ENCODE results near the gene SLC37A1.

The SLC37A1 gene

DNA sequence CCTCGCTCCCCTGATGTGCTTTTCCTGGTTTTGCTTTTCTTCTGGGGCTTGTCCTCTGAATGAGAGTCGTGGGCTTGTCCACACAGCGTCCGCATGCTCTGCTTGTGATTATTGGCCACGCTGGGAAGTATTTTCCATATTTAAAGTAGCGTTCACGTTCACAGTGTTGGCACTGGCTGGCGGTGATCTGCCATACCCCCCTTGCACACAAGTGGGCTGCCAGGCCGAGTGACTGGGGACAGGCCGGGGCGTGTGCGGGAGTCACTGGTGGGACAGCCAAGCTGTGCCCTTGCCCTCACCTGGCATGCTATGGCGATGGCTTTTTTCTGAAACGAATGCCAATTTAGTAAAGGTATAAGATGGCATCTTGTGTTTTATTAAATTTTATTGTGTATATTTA lies 32.8 kb downstream of the SLC37A1 start:
- ATAC-seq: no peak

DNA sequence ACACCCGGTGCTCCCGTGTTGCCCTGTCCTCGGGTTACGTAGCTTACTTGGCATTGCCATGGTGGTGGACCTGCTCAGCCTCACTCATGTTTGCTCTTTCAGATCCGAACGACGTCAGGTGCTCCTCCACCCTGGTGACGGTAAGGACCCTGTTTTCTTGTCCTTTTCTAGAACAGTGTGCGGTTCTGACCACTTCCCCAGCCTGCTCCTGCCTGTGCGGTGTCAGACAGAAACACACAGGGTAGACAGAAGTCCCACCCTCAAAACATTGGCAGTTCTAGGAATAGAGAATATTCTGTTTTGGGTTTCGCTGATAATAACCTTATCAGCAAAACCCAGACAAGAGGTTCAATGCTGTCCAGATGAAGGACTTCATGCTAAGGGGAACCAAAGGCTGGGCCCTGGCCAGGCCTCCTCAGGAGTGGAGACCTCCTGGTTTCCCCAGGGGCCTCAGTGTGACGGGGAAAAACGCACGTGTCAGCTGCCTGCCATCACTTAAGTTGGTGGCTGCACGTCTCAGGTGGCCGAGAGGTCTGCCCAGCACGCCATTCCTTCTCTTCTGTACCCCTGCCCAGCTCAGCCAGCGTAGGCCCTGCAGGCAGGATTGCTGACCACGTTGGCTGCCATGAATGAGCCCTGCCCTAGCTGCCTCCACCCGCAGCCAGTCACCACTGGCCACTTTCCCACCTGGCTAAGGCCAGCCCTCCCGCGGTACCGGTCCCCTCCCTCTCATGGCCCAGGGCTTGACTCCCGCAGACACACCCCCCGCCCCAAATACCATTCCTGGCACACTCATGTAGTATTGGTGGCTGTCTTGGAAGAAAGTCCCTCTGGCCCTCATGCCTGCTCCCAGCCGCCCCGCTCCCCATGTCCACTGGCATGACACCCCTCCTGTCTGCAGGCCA lies 33.6 kb downstream of the SLC37A1 start:
- ATAC-seq: no peak

DNA sequence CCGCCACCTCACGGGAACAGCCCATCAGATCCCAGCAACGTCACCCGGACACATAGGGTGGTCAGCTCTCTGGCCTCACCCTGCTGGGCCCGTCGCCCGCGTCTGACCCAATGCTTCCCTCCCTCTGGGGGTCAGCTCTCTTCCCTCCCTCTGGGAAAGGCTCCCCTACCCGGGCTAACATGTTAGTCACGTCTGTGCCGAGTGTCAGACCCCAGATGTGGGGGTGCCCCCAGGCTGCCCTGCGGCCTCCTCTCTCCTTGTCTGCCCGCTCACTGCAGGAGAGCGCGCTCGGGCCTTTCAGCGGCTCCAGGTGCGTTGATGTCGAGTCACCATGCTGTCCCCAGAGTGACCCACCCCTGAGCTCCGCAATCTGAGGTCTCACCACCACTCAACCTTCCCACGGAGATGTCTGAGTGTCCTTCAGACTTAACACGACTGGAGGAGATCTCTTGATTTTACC lies 34.3 kb downstream of the SLC37A1 start:
- ATAC-seq: no peak

DNA sequence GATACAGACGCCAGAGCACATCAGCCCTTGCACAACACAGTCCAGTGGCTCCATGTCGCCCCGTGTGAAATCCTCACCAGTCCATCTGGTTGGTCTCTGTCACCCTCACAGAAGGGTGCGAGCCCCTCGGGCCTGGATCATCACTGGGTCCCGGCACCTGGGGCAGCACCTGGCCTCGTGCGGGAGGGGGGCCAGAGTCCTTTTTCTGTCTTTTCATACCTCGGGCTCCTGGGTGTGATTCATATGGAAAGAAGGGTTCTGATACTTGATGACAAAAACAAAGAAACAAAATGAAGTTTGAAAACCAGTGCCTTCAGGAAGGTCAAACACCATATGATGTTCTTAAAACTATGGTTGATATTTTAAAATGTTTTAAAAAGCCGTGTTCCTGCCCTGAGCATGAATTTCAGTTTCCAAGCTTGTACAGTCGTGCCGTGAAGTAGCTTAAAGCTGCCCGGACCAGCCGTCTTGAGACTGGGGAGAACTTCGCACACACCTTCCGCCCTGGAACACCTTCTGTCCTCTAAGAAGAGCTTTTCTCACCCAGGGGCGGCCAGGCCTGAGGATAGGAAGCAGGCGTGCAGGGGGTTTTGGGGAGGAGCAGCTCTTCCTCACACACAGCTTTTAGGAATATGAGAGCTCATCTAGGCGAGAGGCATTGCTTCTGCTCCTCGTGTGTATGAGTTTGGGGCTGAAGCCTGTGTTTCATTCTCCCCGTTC lies 35.2 kb downstream of the SLC37A1 start:
- ATAC-seq: no peak

DNA sequence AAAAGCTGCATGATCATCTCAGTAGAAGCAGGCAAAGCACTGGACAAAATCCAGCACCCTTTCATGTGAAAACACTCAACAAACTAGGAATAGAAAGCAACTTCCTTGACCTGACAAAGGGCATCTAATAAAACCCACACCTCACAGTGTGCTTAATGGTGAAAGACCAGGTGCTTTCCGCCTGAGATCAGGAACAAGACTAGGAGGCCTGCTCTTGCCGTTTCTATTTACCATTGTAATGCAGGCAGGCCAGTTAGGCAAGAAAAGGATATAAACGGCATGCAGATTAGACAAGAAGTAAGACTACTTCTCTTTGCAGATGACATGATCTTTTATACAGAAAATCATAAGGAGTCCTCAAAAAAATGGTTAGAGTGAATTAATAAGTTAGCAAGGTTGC lies 37.2 kb downstream of the SLC37A1 start:
- ATAC-seq: no peak

DNA sequence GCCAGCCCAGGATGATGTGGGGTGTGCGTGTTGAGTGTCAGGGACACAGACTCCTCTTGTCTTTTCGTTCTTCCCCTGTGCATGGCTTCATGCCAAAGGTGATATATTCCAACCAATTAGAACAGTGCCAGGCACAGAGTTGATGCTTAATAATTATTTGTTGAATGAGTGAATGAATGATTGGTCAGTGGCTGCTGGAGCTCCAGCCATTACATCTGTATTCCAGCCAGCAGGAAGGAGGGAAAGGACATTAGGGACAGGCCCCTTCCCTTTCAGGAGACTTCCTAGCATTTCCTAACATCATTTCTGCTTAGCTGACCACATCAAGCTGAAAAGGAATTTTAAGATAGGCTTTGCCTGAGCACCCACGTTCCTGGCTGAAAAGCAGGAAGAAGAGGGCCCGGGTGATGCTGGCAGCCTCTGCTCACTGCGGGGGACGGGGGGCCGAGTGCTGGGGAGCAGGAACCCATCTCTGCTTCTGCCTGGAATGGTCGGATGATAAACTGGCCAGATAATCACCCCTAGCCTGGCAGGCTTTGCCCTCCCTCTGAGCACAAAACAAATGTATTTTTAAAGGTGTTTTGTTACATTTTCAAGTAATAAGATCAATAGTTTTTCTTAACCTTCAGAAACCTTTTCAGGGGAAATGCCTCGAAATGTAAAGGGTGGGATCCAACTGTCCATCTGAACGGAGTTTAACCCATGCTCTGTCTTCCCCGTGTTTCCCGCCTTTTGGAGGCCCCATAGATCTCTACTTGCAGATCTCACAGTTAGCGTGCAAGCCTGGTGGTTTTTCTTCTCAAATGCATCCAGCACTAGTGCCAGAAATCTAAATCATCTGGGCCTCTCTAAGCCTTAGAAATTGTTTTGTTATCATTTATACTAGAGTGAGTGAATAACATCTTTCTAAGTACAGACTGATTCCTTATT lies 39.0 kb downstream of the SLC37A1 start:
- no peak for ATAC-seq

DNA sequence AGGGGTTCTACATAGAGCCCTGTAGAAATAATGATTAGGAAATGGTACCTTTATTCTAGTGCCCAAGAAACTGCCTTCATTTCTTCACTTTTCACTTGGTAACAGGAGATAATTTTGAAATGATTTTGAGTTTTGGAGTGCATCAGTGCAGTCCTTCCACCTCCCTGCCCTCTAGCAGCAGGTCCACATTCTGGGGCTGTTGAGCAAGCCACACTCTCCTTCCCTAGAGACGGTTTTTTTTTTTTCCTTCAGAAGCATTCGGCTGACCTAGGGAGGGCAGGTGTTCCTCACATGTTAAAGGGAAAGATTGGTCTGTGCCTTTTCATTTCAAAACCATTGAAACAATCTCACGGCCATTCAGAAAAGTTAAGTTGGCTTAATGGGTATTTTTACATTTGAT lies 39.8 kb downstream of the SLC37A1 start:
- ATAC-seq: no peak

DNA sequence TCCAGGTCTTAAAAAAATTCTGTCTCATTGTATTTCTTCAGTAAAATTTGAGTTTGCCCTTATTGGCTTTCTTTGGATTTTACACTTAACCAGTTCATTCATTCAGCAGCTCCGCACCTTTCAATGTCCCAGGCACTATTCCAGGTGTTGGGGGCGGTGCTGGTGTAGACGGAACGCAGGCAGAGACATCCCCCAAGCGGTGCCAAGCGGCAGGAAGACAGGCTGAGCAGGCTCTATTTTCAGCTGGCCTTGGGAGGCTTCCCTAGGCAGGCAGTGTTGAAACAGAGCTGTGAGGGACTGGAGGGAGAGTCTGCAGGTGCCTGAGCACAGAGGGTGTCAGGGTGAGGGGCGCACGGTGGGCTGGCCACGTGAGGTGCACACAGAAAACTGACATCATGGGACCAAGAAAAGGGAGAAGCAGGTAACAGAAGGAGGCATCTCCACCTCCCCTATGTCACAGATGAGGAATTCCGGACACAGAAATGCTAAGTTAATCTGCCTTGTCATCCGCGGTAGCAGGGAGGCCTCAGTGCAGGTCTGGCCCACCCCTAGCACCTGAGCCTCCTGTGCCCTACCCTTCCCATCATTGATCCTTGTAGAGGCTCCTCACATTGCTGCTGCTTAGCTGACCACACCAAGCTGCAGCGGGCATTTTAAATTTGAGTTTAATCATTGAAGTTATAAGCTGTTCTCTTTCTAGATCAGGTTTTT lies 40.8 kb downstream of the SLC37A1 start:
- no peak for ATAC-seq

DNA sequence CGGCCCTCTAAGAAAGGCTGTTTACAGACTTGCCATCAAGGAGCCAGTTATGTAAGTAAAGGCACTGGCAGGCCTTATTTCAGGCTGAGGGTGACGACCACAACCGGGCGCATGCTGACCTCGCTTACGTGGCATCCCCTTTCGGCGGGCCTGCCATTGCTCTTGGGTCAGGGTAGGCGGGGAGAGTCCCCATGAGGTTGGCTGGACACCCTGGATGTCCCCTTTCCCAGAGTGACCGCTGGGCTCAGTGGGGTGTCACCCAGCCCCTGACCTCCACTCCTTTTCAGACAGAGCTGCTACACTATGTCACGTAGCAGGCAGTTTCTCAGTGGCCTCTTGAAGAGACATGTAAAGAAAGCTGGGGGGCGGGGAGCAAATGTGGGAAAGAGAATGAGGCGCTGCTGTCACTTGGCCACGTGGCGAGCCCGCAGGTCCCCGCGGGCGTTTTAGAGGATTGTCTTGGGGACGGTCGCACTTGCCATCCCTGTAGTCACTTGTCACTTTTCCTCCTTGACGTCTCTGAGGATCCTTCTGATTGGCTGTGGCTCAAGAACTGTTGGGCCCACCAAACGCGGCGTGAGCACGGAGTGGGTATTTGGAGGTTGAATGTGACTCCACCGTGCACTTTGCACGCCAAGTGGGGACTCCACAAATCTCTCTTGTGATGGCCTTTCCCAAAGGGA lies 42.2 kb downstream of the SLC37A1 start:
- ATAC-seq: no peak

DNA sequence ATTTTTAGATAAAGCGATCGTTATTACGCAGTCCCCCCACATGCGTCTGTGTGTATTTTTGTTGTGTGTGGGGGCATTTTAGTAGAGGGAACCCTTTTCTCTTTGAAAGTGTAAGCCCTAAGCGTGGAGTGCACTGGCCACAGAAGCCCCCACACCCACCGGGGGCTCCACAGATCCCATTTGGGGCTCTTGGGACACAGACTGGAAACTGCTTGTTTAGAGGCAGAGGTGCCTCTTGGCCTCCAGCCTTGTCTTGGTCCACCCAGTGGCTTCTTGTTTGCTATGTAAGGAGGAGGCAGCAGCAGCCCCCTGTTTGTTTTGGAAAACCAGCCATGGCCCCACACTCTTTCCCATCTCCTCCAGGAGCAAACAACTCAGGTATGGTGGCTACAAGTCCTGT lies 42.8 kb downstream of the SLC37A1 start:
- no peak for ATAC-seq

DNA sequence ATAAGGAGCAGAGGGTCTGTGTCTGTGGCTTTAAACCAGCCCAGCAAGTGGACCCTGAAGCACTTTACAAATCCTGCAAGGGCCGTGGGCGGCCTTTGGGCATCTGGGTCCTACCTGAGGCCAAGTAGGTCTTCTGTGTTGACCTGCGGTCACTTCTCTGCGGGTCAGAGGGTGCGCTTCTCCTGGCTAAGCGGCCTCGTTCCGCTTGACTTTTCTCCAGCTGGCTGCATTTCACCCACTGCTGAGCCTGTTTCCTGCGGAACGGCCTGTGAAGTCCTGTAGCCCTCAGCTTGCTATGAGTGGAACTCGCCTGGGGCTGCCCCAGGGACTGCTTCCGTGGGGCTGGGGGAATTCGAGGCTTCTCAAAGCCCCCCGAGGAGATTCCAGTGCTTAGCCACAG lies 43.3 kb downstream of the SLC37A1 start:
- ATAC-seq: no peak

DNA sequence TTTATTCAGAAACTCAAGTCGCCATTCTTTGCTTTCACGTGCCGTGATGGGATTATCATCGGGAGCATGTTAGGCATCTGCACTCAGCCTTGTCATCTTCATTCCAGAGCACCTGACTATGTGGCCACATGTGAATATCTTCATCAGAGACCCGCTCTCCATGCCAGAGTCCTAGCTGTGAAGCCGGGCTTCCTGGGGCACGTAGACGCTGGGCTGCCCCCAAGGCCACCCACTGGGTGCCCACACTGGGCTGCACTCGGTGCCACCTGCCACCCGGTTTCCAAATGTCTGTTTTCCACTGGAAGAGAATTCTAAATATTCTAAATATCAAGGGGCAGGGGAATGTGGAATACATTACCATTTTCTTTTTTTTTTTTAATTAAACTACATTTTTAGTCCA lies 43.8 kb downstream of the SLC37A1 start:
- ATAC-seq: no peak

DNA sequence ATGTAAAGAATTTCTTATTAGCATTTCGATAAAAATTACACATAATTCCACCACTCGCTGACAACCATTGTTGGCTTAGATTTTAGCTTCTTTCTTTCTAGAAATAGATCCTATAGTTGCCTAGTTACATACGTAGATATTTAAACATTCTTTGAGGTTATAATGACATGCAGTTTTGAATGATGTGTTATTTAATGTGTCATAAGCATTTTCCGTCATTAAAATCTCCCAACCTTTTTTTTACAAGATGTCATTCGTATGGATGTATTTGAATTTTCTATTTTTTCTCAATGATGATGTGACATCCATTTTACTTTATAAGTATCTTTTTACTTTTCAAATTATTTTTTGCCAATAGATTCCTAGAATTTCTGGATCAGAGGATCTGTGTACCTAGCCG lies 44.7 kb downstream of the SLC37A1 start:
- no peak for ATAC-seq

DNA sequence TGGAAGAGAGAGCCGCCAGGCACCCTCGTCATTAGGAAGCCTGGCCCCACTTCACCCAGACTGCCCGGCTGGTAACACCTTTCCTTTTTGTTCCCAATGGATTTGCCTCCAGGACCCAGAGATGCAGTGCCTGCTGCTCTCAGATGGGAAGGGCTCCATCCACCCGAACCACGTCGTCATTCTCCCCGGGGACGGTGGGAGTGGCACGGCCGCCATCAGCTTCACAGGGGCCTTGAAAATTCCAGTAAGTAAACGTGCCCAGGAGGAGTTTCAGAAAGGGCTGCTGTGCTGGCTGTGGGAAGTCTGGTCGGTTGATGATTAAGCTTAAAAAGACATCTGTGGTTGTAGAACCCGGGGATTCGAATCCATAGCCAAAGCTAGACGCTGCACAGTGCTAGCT lies 45.2 kb downstream of the SLC37A1 start:
- ATAC-seq: no peak

DNA sequence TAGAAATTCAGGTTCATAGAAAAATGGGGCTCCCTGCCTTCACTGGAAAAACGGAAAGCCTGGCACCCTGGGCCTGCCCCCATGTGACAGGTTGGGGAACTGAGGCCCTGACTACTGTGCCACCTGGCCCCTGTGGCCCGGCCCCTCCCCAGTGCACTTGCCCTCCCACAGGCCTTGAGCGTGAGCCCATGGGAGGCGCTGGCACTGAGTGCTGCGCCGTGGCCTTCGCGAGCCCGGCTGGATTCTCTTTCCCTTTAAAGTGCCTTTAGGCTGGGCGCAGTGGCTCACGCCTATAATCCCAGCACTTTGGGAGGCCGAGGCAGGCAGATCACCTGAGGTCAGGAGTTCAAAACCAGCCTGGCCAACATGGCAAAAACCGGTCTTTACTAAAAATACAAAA lies 45.7 kb downstream of the SLC37A1 start:
- ATAC-seq: no peak

DNA sequence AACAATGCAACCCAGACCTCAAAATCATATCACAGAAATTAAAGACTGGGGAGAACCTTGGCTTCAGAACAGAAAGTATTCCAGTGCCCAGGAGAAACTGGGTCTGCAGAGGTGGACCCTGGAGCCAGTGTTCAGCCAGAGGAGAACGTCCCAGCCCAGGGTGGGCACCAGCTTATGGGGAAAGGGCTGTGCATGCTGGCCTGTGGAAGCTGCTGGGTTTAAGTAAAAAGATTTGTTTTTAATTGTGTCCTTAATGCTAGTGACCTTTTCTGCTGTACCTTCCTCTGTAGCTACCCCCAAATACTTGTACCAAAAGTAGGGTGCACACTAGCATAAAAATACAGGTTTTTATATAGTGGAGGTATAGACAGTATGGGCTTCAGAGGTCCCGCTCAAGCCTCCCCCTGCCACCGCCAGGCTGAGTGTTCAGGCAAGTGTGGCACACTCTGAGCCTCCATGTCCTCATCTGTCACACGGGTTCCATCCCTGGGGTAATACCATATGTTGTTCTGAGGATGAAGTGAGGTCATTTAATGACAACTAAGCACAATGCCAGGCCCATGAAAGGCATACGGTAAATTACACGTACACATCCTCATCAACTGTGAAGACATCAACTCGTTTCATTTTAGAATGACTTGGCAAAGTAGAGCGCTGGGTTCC lies 47.0 kb downstream of the SLC37A1 start:
- ATAC-seq: no peak

DNA sequence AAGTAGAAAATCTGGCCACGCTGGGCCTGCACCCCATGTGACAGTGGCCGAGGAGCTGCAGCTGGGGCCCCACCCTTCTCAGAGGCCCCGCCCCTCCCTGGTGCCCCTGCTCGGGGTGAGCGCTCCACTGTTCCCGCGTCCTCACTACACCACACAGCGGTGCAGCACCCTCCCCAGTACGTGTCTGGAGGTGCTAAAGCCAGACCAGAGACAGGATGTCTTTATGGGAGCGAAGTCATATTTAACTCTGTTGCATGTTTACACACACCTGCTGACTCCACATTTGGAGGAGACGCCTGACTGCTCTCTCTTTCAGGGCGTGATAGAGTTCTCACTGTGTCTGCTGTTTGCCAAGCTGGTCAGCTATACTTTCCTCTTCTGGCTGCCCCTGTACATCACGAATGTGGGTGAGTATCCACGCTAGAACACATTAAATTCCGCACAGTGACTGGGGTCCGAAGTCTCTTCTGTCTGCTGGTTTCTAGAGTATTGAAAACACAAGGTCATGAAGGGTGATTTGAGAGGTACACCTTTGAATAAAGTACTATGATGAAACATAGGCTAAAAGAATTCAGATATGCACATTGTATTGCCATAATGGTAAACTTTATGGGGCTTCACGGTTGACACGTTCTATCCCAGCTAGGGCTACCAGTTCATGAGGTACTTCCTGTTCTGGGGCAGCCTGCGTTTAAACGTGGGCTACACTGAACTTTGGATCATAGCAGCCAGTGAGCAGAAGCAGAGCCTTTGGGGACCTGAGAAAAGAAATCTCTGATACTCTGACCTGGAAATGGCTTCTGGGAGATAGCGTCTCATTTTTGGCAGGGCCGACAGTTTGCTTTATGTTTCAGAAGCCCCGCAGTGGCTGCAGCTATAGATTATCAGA lies 48.4 kb downstream of the SLC37A1 start:
- no peak for ATAC-seq

DNA sequence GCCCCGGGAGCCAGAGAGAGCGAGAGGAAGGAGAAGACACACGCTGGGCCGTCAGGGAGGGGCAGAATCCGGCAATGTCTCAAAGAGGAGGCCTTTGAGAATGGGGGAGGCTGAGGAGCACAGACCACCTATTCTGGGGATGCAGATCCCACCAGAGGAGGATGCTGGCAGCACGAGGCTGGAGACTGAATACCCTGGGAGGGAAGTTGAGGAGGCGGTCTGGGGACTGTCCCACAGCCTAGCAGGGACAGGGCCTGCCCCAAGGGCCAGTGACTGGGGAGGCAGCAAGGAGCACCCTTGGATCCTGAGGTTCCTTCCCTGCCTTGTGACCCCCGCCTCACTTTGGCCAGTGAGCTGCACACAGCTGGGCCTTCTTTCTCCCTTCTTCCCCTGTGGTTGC lies 49.2 kb downstream of the SLC37A1 start:
- no peak for ATAC-seq

DNA sequence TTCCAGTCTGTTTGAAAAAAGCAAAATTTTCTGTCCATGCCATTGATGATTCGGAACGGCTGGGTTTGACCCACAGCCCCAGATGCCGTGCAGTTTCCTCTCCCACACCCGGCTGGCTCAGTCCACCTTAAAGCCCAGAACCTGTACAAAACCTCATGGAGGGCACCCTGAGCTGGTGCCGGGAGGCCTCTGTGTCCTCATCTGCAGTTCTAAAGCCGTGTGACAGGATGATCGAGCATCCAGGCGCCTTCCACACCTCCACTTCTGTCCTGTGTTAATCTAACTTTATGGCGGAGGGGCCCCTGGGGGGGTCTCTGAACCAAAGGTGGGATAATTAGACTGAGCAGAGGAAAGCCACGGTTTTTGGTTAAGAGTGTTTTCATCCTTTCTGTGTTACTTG lies 49.6 kb downstream of the SLC37A1 start:
- no peak for ATAC-seq

DNA sequence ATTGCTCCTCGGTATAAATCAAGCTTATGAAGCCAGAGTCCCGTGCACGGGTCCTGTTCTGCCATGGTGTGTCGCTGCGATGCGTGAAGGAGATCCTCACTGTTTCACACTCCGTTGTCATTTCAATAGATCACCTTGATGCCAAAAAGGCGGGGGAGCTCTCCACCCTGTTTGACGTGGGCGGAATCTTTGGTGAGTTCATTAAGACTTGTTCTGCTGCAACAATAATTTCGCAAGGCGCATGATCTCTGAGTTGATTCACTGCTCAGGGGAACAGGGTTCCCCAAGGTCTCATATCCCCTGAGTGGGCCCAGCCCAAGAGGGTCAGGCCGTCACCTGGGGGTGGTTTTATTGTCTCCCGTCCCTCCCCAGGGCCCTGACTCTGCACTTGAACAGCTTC lies 50.0 kb downstream of the SLC37A1 start:
- ATAC-seq: no peak

All from activated CD4-positive, CD25-positive, alpha-beta regulatory T cell treated with anti-CD3 and anti-CD28 coated beads, Interleukin-2, amount 50 U/mL, for 24 hours (primary cell).